ENCODE measurements around the gene OXCT1.

OXCT1 gene

DNA sequence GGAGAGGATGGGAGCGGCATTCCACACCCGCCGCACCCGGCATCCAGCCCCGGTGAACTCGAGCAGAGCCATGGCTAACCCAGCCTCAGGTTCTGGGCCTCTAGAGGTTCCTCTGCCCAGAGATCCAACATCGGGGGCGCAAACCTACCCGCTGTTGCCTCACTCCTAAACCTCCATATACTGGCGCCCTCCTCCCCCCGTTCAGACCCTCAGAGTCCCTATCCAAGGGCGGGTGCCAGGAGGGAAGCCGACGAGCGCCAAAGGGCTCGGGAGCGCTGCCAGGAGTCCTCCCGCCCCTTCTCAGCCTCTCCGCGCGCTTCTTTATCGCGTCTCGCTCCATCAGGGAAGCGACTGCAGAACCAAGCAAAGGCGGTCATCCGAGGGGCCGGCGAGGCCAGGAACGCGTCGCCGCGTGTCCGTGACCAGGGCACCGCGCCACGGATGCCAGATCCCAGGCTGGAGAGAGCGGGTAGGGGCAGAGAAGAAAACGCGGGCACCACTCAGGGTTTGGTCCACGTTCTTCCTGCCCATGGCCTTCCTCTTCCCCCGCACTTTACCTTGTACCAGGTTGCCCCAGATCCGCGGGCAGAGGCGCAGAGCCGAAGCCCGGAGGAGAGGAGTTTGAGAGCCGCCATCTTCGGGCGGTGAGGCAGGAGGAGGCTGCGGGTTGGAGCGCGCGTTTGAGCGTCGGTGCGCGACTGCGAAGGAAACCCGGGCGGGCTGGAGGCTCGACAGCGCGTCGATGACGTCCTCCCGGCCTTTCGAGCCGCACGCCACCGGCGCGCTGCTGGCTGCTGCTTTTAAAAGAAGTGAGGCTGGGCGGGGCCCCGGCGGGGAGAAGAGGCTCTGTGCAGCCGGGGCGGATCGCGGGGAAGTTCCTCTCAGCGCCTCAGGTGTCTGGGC is at the start of gene OXCT1:
Gene OXCT1, minus strand, starts transcription at position 702 of the 903 bp plus-strand sequence. Its CDS starts 67 bp downstream, at position 635.
- no peak for FAIRE-seq
- peak; percentile 82 for DNase-seq (ENCODE audit: insufficient read length, low spot score)

DNA sequence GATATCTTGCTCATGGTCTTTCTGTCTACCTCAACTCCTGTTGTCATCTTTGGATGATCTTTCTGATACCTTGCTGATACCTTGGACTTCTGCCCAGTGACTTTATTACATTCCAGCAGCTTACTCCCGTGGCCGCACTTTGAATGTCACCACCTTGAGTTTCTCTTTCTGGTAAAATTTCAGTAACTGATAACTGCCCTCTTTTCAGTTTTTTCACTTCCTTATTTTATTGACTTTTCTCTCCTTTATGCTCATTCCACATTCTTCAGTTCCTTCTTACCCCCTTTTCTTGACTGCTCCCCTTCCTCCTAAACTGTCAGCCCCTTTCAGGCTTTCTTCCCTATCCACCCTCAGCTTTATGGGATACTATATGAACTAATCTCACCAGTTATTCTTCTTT is 47.9 kb upstream of the OXCT1 start:
- DNase-seq (ENCODE audit: insufficient read length, low spot score) (no peak), FAIRE-seq (no peak)

DNA sequence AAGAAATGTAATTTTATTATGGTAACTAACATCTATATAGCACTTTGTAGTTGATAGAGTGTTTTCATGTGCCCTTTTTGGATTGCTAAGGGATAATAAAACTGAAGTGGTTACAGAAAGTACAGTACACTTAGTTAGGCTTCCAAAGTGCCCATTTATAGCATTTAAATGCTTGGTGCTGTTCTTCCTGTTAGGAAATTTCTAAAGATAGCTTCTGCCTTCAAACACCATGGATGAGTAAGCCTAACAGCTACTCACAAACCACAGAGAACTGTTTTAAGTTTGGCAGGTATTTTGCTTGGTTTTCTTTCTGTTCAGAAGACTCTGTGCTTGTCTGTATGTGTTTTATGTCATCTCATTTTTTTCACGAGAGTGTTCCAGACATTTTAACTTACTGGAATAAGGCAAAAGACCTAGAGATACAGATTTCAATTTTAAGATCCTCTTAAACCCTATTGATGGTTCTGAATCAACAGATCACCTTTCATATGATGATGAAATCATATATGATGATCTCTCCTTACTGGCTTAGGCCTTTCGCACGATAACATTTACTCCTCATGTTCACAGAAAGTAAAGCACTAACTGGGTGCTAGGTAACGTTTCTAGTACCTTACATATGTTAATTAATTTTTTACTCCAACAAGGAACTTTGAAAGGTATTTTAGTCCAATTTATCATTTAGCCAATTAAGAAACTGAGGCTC is 38.3 kb upstream of the OXCT1 start:
- DNase-seq (ENCODE audit: insufficient read length, low spot score) (no peak), FAIRE-seq (no peak)

DNA sequence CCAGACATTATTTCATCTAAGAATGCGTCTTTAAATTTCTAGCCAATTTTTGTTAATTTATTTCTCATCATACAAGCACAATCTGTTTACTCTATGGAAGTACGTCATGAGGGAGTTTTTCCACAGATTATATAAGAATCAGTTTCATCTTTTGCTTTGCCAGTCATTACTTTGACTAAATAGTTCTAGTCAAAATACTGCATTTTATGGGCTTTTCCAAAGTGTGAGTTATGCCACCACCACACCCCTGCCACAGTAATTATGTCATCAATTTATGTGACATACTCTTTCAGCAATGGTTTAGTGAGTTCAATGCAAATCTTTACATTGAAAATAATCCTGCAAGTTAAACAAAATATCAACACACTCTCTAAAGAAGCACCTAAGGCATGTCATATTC is 35.9 kb upstream of the OXCT1 start:
- FAIRE-seq: no peak
- DNase-seq (ENCODE audit: insufficient read length, low spot score): no peak

DNA sequence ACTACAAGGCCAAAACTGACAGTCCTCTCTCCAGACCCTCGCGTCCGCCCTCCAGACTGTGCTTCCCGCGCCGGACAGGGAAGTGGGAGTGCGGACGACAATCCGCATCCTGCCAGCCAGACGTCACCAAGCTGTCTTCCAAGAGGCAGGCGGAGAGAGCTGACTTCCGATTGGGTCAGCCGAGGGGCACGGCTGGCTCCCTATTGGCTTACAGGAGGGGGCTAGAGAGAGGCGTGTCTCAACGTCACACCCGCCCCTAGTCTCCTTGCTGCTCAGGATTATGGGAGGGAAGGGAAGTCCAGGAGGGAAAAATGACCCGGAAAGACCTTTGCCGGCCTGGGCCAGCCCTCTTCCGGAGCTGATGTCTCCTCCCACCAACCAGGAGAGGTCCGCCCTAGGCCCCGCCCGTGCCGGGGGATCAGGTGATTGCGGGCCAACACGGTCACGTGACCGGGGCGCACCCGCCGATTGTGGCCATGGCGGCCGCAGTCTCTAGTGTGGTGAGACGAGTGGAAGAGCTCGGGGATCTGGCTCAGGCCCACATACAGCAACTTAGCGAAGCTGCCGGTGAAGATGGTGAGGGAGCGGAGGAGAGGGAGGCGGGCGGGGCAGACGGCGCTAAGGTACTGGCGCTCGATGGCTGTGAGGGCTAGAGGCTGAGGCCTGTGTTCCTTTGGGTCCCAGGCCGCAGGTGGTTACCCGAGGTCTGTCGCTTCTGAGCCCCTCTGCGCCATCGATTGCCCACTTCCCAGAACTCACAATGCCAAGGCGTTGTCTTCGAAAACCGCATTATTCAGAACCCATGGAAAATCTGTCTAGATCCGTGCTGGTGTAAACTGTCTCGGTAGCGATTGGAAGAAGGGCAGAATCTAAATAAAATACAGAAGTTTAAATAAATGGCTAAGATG is 33.9 kb upstream of the OXCT1 start, which contains the start of gene RIMOC1:
Gene RIMOC1, plus strand, starts transcription at position 453 of the 908 bp plus-strand sequence. Its CDS starts 24 bp downstream, at position 477.
- FAIRE-seq: peak; percentile 99
- peak; percentile 98 for DNase-seq (ENCODE audit: insufficient read length, low spot score)

DNA sequence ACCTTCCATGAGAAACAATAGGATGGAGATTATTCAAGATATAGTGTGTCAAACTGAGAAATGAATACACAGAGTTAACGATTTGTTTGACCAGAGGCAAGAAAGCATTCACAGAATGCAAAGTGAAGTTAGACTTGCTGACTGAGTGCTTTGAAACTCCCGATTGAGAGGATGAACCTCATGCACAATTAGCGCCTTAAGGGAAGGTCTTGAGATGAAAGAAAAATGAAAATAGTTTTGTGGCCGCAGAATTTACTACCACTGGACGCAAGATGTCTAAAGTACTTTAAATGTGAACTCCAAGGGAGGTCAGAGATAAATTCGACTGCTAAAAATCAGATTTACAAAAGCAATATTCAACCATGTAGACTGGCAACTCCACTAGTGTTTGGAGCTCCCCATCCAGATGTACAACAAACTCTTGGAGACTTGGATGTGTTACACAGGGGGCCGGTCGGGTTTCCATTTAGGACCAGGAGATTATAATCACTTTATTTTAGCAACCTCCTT is 33.2 kb upstream of the OXCT1 start:
- FAIRE-seq (peak; percentile 49), DNase-seq (ENCODE audit: insufficient read length, low spot score) (no peak)

DNA sequence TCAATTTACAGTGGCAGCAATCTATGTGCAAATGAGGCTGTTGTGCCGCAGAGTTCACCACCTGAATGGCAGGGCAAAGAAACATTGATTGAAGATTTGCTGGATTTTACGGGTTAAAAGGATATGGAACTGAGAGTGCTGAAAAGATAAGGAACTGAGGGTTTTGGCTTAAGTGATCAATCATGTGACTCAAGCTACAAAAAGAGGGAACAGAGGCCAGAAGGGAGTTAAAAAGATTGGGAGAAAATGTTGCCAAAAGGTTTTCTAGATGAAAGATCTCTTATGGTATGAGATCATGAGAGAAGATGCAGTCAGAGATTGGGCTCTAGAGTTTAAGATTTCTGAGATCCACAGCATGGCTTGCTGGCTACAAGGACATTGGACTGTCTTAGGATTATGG is 26.0 kb upstream of the OXCT1 start:
- DNase-seq (ENCODE audit: insufficient read length, low spot score): no peak
- FAIRE-seq: no peak

DNA sequence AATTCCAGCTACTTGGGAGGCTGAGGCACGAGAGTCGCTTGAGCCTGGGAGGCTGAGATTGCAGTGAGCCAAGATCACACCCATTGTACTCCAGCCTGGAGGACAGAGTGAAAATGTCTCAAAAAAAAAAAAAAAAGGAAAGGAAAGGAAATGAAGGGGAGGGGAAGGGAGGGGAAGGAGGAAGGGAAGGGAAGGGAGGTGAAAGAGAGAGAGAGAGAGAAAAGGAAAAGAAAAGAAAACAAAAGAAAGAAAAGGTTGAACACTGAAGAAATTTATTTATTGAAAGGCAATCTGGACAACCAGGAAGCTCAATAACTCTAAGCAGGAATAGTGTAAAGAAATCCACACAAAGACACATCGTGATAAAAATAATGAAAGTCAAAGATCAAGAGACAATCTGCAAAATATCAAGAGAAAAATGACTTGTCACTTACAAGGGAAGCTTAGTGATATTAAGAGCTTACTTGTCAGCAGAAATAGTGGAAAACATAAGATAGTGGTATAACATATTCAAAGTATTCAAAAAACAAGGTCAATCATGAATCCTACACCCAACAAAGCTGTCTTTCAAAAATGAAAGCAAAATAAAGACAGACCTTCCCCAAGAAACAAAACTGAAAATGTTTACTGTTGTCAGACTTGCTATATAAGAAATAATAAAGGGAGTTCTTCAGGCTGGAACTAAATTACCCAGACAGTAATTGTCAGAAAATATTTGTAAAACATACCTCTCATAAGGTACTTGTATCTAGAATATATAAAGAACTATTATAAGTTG is 23.0 kb upstream of the OXCT1 start:
- no peak for FAIRE-seq
- no peak for DNase-seq (ENCODE audit: insufficient read length, low spot score)

DNA sequence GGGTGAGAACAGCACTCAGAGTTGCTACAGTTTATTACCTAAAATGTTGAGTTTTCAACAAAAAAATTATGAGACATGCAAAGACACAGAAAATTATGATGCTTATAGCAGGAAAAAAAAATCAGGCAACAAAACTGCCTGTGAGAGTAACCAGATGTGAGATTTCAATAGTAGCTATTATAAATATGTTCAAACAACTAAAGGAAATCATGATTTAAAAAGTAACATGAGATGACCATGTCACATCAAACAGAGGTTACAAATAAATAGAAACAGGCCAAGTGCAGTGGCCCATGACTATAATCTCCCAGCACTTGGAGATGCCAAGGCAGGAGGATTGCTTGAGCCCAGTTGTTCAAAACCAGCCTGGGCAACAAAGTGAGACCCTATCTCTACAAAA is 21.8 kb upstream of the OXCT1 start:
- FAIRE-seq (no peak), DNase-seq (ENCODE audit: insufficient read length, low spot score) (no peak)

DNA sequence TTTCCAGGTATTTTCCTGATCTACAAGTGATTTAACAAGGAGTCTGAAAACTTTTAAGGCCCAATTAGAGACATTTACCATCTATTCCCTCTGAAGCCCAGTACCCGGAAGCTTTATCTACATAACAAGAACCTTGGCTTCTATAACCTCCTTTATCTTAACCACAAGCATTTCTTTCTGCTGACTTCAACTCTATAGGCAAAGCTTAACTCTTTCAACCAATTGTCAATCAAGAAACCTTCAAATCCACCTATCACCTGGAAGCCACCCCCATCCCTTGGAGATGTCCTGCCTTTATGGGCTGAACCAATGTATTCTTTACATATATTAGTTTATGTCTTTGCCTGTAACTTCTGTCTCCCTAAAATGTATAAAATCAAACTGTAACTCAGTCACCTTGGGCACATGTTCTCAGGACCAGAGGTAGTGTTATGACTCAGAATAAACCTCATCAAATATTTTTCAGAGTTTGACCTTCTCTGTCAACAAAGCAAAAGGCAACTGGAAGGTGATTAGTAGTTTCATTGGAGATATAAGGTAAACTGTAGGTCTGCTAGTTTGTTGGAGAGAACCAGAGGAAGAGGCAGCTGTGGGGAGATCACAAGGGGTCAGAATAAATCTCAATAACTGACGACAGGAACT is 21.0 kb upstream of the OXCT1 start:
- FAIRE-seq: no peak
- DNase-seq (ENCODE audit: insufficient read length, low spot score): no peak

DNA sequence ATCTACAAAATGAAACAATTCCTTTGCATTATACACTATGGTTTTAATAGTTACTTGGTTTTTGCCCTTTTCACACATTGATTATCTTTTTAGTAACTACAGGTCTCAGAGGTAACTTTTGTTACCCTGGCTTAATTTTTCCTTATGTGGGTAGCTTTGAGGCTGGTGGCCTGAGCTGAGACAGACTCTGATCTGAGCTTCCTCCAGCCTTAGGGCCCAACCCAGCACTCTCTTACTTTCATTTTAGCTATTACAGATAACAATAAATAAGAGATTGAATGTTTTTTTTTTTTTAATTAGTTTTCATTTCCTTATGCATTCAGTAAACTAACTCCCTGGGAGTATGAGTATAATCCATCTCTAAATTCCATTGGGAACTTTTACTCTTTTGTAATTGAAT is 15.1 kb upstream of the OXCT1 start:
- DNase-seq (ENCODE audit: insufficient read length, low spot score): no peak
- no peak for FAIRE-seq

DNA sequence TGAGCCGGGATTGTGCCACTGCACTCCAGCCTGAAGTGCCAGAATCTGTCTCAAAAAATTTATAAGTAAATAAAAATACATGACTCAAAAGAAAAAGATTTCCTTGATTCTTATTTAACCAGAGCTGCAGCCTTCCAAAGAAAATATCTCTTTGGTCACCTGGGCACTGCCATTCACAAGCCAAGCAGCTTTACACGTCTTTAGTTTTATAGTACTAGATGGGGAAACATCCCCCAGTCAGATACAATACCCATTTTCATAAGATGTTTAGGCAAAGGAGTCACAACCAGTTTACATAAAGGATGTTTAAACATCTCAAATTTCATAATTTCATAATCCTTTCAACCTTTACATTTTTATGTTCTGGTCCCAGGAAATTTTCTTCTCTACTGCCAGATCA is 13.7 kb upstream of the OXCT1 start:
- DNase-seq (ENCODE audit: insufficient read length, low spot score) (no peak), FAIRE-seq (no peak)

DNA sequence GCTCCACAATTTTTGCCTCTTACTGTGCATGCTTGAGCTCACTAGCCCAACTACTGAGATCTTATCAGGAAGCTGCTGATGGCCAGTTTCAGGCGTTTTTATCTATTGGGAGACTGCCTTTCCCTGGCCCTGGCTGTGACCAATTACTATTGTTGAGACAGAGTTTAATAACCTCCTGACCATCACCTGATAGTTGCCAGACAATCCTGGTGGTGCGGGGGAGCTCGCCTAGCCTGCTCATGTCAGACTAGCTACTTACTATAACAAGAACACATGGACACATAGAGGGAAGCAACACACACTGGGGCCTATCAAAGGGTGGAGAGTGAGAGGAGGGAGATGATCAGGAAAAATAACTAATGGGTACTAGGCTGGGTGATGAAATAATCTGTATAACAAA is 13.0 kb upstream of the OXCT1 start:
- peak; percentile 38 for FAIRE-seq
- DNase-seq (ENCODE audit: insufficient read length, low spot score): no peak

DNA sequence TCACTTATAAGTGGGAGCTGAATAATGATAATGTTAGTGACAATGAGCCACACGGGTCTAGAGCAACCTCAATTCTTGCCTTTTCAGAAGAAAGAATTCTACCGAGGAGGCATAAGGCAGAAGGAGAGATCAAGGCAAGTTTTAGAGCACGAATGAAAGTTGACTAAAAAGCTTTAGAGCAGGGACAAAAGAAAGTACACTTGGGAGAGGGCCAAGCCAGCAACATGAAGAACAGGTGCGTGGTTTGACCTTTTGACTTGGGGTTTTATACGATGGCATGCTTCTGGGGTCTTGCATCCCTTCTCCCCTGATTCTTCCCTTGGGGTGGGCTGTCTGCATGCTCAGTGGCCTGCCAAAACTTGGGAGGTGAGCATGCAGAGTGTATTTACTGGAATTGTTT is 12.5 kb upstream of the OXCT1 start:
- no peak for DNase-seq (ENCODE audit: insufficient read length, low spot score)
- FAIRE-seq: no peak

DNA sequence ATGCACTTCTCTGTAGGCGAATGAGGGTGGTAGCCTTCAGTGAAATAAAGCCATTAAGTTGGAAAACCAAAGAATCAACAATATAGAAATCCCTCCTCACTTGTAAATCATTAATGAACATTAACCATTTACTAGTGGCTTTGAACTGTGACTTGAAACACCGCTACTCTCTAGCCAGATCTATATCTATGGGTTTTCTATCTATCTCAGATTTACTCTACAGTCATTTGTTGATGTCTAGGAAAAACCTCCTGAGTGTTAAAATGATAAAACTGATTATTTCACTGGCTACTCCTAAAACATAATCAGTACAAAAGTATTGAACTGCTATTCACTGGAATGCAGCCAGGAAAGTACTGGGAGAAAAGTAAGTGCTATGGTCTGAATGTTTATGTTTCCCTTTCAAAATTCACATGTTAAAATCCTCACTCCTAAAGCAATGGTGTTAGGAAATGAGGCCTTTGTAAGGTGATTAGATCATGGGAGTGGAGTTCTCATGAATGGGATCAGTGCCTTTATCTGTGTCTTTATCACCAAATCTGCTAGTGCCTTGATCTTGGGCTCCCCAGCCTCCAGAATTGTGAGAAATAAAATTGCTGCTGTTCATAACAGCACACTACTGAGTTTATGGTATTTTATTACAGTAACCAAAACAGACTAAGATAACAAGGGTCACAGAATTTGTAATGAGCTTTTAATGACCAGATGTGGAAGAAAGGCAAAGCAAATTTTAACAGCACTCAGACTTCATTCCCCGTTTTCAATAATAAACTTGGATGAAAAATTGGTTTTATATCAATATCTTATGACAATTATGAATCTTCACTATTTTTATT is 8.6 kb upstream of the OXCT1 start:
- no peak for DNase-seq (ENCODE audit: insufficient read length, low spot score)

DNA sequence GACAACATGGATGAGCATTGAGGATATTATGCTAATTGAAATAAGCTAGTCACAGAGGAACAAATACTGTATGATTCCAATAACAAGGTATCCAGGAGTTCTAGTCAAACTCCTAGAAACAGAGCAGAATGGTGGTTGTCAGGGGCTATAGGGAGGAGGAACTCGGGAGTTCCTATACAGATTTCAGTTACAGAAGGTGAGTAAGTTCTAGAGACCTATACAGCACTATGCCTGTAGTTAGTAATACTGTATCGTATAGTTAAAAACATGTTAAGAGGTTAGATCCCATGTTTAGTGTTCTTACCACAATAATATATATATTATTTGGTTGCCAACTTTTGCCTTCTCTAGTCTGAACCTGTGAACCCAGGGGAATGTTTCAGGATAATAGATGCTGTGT is 7.9 kb upstream of the OXCT1 start:
- no peak for DNase-seq (ENCODE audit: insufficient read length, low spot score)
- no peak for FAIRE-seq

More for the DNA sequence above, 8.6 kb upstream of the OXCT1 start:
- FAIRE-seq: peak; percentile 16

DNA sequence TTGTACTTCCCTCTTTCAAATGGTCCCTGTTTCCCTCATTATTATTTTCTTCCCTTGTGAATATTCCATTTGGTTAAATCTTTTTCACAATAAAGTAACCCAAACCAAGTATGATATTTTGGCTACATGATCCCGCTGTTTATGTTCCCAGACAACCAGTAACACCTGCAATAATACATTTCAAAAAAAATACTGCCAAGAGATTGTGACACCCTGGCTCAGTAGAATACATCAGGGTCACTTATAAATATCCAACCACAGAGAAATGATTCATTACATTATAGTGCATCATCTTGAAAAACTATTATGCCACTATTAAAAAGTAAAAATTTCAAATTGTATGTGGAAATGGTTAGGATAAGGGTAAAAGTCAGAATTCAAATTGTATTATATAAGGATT is 7.2 kb upstream of the OXCT1 start:
- DNase-seq (ENCODE audit: insufficient read length, low spot score): no peak

DNA sequence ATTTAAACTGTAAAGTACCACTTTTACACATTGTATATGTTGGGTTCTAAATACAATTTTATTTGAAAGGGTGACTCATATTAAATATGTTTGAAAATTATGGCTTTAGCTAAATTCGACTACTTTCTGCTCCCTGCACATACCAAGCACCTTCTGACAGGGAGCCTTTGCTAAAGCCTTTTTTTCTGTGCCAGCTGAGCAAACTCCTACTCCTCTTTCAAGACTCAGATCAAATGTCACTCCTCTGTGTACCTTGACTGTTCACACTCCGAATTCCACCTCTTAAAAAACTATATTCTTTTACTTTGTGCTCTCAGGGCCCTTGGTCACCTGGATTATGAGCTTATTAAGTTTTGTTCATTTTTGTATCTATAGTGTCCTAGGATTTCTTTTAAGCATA is 6.5 kb upstream of the OXCT1 start:
- FAIRE-seq: no peak
- DNase-seq (ENCODE audit: insufficient read length, low spot score): no peak

More for the DNA sequence above, 7.2 kb upstream of the OXCT1 start:
- no peak for FAIRE-seq
